Measurements from ENCODE around the gene POLDIP2. TPM values are rescaled to one million over a fixed set of nuclear protein-coding genes. Genes with fewer than 3 reads are reported as not detected.

POLDIP2 gene
- total and polyA plus RNA-seq, 2 donors (not counting 3 experiments of a cell fraction or from before 2014, with no cell fraction given): 82.6 to 85.2 TPM

DNA sequence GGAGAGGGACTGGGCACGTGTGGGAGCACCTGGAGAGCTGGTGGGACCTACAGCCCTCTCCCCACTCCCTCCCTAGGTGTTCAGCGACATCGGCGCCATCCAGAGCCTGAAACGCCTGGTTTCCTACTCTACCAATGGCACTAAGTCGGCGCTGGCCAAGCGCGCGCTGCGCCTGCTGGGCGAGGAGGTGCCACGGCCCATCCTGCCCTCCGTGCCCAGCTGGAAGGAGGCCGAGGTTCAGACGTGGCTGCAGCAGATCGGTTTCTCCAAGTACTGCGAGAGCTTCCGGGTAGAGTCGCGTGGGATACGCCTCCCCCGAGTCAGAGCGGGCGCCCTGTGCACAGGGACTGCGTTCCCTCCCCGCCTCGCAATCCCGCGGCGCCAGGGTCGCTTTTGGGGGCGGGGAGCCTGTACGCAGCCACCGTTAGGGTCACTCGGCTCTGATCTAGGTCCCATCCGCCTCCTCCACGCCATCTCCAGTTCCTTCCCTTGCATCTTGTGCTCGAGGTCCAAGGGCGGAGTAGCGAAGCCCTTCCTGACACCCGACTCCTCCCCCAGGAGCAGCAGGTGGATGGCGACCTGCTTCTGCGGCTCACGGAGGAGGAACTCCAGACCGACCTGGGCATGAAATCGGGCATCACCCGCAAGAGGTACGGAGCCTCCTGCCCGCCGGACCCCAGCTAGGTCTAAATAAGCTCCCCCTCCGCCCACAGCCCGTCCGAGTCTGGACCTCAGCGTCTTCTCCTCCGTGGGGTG lies 27.1 kb upstream of the POLDIP2 start:
- H3K9me1 ChIP-seq (replicated peaks; ENCODE audit: control insufficient read depth, extremely low read depth, insufficient read depth, low read length): no peaks in the 10 kb centered on the region
- ChIA-PET POLR2A (no interaction called here), CTCF (interaction anchor here (0.8 to 2.7 kb wide), 6 partner anchors 10 to 51 kb away, joined by 3 to 11 read pairs (median 4); partner anchors contain the start of genes TNFAIP1 and VTN)
- peak overlapping the region; percentile 32 for H3K4me2 ChIP-seq (ENCODE audit: insufficient read depth, low read length)
- no peaks in the 10 kb centered on the region for H3K79me2 ChIP-seq (ENCODE audit: control insufficient read depth, insufficient read depth, low read length)
- peak; percentile 25 for DNase-seq (ENCODE audit: low read depth, low spot score)
- dilution Hi-C loops (cut with MboI; ENCODE audit: extremely low pct_ligation_motif_present, low sequenced_read_pairs) (no loop called here), intact Hi-C loops (cut with micrococcal nuclease) (no loop called here)
- H3K27me3 ChIP-seq (ENCODE audit: control insufficient read depth in 2 of 2, insufficient read depth in 2 of 2, low read length in 2 of 2): peaks cover 15 to 17% of the 10 kb centered on the region in 2 experiments
- H3K4me3 ChIP-seq (replicated peaks in 1 of 3; ENCODE audit: insufficient read depth in 1 of 3, low read depth in 1 of 3, low read length in 3 of 3): peak overlapping the region in 2 of 3 experiments; percentile 12 to 38
- H3K27ac ChIP-seq (ENCODE audit: insufficient read depth, low read depth, low read length): no peak overlapping the region
- H3K9me3 ChIP-seq (replicated peaks; ENCODE audit: control insufficient read depth, insufficient read depth, low read length): no peaks in the 10 kb centered on the region
- peak overlapping the region; percentile 53 for H2AFZ ChIP-seq (ENCODE audit: low read depth, low read length)
- BruUV-seq (replicated peaks): no TSS peak
- H3K4me1 ChIP-seq (ENCODE audit: control insufficient read depth, extremely low read depth, insufficient read depth, low read length): peaks cover 14% of the 10 kb centered on the region
- no peaks in the 10 kb centered on the region for H4K20me1 ChIP-seq (replicated peaks; ENCODE audit: control insufficient read depth, extremely low read depth, insufficient read depth, low read length)
- no peak for FAIRE-seq
- H3K9ac ChIP-seq (replicated peaks; ENCODE audit: extremely low read depth, insufficient read depth, low read length): no peak overlapping the region
- H3K36me3 ChIP-seq (ENCODE audit: control insufficient read depth in 2 of 2, extremely low read depth in 1 of 2, insufficient read depth in 2 of 2, low read length in 2 of 2): peaks cover 0 to 2% of the 10 kb centered on the region in 2 experiments
- TF ChIP-seq POLR2AphosphoS5 (IDR thresholded peaks at IDR 0.05; ENCODE audit: insufficient read depth, low read depth, low read length) (no peak), EZH2 (IDR thresholded peaks at IDR 0.05; ENCODE audit: borderline replicate concordance, low read depth, low read length, severe bottlenecking) (peak; percentile 59)

DNA sequence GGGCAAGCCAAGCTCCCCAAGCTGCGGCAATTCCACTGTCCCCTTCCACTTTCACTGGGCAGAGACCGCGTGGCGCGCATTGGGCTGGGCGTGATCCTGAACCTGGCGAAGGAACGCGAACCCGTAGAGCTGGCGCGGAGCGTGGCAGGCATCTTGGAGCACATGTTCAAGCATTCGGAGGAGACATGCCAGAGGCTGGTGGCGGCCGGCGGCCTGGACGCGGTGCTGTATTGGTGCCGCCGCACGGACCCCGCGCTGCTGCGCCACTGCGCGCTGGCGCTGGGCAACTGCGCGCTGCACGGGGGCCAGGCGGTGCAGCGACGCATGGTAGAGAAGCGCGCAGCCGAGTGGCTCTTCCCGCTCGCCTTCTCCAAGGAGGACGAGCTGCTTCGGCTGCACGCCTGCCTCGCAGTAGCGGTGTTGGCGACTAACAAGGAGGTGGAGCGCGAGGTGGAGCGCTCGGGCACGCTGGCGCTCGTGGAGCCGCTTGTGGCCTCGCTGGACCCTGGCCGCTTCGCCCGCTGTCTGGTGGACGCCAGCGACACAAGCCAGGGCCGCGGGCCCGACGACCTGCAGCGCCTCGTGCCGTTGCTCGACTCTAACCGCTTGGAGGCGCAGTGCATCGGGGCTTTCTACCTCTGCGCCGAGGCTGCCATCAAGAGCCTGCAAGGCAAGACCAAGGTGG lies 24.0 kb upstream of the POLDIP2 start:
- intact Hi-C loops (cut with micrococcal nuclease): loop anchor here (2.0 kb wide), 1 partner anchor 36 kb away; no protein-coding TSS in a partner anchor
- dilution Hi-C loops (cut with MboI; ENCODE audit: extremely low pct_ligation_motif_present, low sequenced_read_pairs): no loop called here
- Histone ChIP-seq H3K27me3 (ENCODE audit: control insufficient read depth in 2 of 2, insufficient read depth in 2 of 2, low read length in 2 of 2) (peaks cover 15 to 17% of the 10 kb centered on the region in 2 experiments), H3K9ac (replicated peaks; ENCODE audit: extremely low read depth, insufficient read depth, low read length) (no peak overlapping the region), H3K9me3 (replicated peaks; ENCODE audit: control insufficient read depth, insufficient read depth, low read length) (no peaks in the 10 kb centered on the region), H2AFZ (ENCODE audit: low read depth, low read length) (peak overlapping the region; percentile 44), H3K36me3 (ENCODE audit: control insufficient read depth in 2 of 2, extremely low read depth in 1 of 2, insufficient read depth in 2 of 2, low read length in 2 of 2) (no peaks in the 10 kb centered on the region), H3K4me3 (replicated peaks in 1 of 3; ENCODE audit: insufficient read depth in 1 of 3, low read depth in 1 of 3, low read length in 3 of 3) (peak overlapping the region in 1 of 3 experiments; percentile 6), H3K79me2 (ENCODE audit: control insufficient read depth, insufficient read depth, low read length) (no peaks in the 10 kb centered on the region), H3K9me1 (replicated peaks; ENCODE audit: control insufficient read depth, extremely low read depth, insufficient read depth, low read length) (no peaks in the 10 kb centered on the region), H3K4me2 (ENCODE audit: insufficient read depth, low read length) (peak overlapping the region; percentile 17), H3K27ac (ENCODE audit: insufficient read depth, low read depth, low read length) (no peak overlapping the region), H4K20me1 (replicated peaks; ENCODE audit: control insufficient read depth, extremely low read depth, insufficient read depth, low read length) (no peaks in the 10 kb centered on the region), H3K4me1 (ENCODE audit: control insufficient read depth, extremely low read depth, insufficient read depth, low read length) (peaks cover 14% of the 10 kb centered on the region)
- DNase-seq (ENCODE audit: low read depth, low spot score) (peak; percentile 36), FAIRE-seq (no peak)
- no TSS peak for BruUV-seq (replicated peaks)
- ChIA-PET CTCF (interaction anchor here (1.0 to 2.7 kb wide), 3 partner anchors 14 to 39 kb away, joined by 3 to 28 read pairs (median 3); no protein-coding TSS in a partner anchor), POLR2A (no interaction called here)
- TF ChIP-seq POLR2A (IDR thresholded peaks at IDR 0.05; ENCODE audit: low read depth, low read length) (no peak), FOS (IDR thresholded peaks at IDR 0.05; ENCODE audit: borderline replicate concordance, insufficient read depth, low read length) (no peak), EZH2 (IDR thresholded peaks at IDR 0.05; ENCODE audit: borderline replicate concordance, low read depth, low read length, severe bottlenecking) (peak; percentile 48), POLR2AphosphoS5 (IDR thresholded peaks at IDR 0.05; ENCODE audit: insufficient read depth, low read depth, low read length) (no peak), GATA2 (IDR thresholded peaks at IDR 0.05; ENCODE audit: insufficient read depth, insufficient read length, low read depth, low read length) (no peak), MYC (IDR thresholded peaks at IDR 0.05; ENCODE audit: low read depth, low read length) (no peak), JUN (IDR thresholded peaks at IDR 0.05; ENCODE audit: borderline replicate concordance, insufficient read depth, insufficient read length, low read depth) (no peak)
- TF ChIP-seq, protein P1, sequence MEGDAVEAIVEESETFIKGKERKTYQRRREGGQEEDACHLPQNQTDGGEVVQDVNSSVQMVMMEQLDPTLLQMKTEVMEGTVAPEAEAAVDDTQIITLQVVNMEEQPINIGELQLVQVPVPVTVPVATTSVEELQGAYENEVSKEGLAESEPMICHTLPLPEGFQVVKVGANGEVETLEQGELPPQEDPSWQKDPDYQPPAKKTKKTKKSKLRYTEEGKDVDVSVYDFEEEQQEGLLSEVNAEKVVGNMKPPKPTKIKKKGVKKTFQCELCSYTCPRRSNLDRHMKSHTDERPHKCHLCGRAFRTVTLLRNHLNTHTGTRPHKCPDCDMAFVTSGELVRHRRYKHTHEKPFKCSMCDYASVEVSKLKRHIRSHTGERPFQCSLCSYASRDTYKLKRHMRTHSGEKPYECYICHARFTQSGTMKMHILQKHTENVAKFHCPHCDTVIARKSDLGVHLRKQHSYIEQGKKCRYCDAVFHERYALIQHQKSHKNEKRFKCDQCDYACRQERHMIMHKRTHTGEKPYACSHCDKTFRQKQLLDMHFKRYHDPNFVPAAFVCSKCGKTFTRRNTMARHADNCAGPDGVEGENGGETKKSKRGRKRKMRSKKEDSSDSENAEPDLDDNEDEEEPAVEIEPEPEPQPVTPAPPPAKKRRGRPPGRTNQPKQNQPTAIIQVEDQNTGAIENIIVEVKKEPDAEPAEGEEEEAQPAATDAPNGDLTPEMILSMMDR (IDR thresholded peaks at IDR 0.05; ENCODE audit: extremely low read depth in 1 of 2, insufficient read depth in 1 of 2, low read depth in 1 of 2, low read length in 2 of 2): peak; percentile 36 to 62
- TF ChIP-seq, protein P2, sequence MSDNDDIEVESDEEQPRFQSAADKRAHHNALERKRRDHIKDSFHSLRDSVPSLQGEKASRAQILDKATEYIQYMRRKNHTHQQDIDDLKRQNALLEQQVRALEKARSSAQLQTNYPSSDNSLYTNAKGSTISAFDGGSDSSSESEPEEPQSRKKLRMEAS (IDR thresholded peaks at IDR 0.05; ENCODE audit: insufficient read depth, insufficient read length): no peak

All from endothelial cell of umbilical vein (primary cell).